ENCODE data around the gene EXOC3. TPM values are rescaled to one million over a fixed set of nuclear protein-coding genes. Genes with fewer than 3 reads are reported as not detected.
A peak's percentile ranks its signal among the peaks of the same experiment; 100 is the strongest.

The EXOC3 gene
- total RNA-seq, 4 donors from 2014 or later, result 39.1 to 54.6 (median 42.8) TPM

DNA sequence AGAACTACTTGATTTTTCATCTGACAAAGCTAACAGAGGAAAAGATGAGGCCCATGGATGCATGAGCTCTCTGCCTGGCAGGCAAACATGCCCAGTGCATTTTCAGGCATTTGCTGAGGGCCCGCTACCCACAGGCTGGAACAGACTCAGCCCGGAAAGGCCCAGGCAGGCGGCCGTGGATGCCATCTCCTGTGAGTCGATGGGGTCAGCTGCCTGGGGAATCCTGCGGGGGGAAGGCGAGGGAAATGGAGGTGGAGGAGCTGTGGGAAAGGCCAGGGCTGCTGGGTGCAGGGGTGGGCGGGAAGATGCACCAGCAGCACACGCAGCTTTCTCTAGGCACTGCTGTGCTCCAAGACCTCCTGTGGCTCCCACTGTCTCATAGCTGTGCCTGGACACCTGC is 67.5 kb downstream of the EXOC3 start:
- H3K27ac ChIP-seq, result no peak overlapping the region
- intact Hi-C loops (cut with DNase I), result no loop called here
- H3K9me3 ChIP-seq, result no peaks in the 10 kb centered on the region
- H3K27me3 ChIP-seq, result peaks cover 0 to 68% (median 0%) of the 10 kb centered on the region in 4 donors
- no peak overlapping the region for H3K4me3 ChIP-seq
- H3K4me1 ChIP-seq, result peaks cover 12 to 46% (median 25%) of the 10 kb centered on the region in 3 donors
- no peak for DNase-seq
- H3K36me3 ChIP-seq, result no peaks in the 10 kb centered on the region
- TF ChIP-seq CTCF (IDR thresholded peaks at IDR 0.05), result no peak
- TF ChIP-seq POLR2A (IDR thresholded peaks at IDR 0.05), result no peak
- 44 to 86% methylated on average over 1 to 8 of the region's 9 CpGs for WGBS, 2 donors

DNA sequence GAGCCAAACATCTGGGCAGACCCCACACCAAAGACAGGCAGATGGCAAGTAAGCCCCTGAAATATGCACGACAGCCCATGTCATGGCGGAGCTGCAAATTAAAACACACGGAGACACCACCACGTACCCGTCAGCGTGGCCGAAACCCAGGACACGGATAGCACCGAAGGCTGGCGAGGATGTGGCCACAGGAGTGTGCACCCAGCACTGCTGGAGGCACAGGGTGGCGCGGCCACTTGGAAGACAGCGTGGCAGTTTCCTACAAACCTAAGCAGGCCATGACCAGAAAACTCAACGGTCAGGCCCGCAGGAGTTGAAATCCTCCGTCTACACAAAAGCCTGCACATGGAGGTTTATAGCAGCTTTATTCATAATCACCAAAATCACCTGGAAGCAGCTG is 68.5 kb downstream of the EXOC3 start:
- 80 to 83% methylated on average over 16 of the region's 16 CpGs for WGBS, 2 donors

DNA sequence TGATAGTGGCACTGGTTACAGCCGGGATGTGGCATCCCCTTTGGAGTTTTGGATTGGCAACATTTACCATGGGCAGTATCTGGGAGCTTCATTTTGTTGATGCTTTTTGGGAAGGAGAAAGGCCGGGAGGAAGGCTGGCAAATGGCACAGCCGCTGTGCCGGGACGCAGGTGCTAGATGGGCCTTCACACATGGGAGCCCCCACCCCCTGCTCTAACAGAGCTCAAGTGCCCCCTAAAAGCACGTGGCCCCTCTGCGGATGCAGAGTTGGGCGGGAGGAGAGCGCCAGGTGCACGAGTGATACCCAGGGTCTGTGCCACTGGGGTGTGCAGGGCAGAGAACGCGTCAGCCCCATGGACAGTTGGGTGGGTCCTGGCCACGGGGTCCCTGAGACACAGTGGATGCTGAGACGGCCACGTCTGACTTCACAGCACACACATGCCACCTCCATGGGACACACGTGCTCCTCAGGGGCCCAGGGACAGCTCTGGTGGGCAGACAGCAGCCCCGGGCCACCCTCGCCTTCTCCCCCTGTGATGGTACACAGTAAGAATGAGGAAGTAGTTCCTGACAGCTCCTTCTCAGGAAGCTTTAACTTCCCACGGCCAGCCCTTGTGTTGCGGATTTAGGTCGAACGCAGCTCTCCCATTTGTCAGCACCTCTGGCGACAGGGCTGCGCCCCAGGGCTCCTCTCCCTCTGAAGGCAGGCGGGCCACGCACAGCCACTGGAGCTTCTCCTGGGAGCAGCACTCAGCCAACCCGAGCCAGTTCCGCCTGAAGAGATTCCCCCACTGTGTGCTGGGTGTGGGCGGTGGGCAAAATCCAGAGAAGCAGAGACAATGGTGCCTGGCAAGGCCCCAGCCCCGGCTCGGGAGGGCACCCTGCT is 70.5 kb downstream of the EXOC3 start:
- Histone ChIP-seq H3K9me3 (no peaks in the 10 kb centered on the region), H3K36me3 (no peaks in the 10 kb centered on the region), H3K27ac (peak overlapping the region; percentile 68 to 79 (median 74)), H3K27me3 (peaks cover 0 to 69% (median 0%) of the 10 kb centered on the region in 4 donors), H3K4me3 (no peak overlapping the region), H3K4me1 (peaks cover 17 to 61% (median 28%) of the 10 kb centered on the region in 3 donors)
- no peak for TF ChIP-seq POLR2A (IDR thresholded peaks at IDR 0.05)
- no peak for TF ChIP-seq CTCF (IDR thresholded peaks at IDR 0.05)
- DNase-seq, result no peak
- 48 to 71% methylated on average over 5 to 7 of the region's 31 CpGs for WGBS, 2 donors
- intact Hi-C loops (cut with DNase I), result no loop called here

More for the DNA sequence above, 68.5 kb downstream of the EXOC3 start:
- Histone ChIP-seq H3K36me3 (no peaks in the 10 kb centered on the region), H3K27me3 (peaks cover 0 to 66% (median 0%) of the 10 kb centered on the region in 4 donors), H3K4me3 (no peak overlapping the region), H3K4me1 (peaks cover 12 to 48% (median 25%) of the 10 kb centered on the region in 3 donors), H3K27ac (no peak overlapping the region), H3K9me3 (no peaks in the 10 kb centered on the region)
- no peak for DNase-seq
- intact Hi-C loops (cut with DNase I), result no loop called here
- TF ChIP-seq POLR2A (IDR thresholded peaks at IDR 0.05) (no peak), CTCF (IDR thresholded peaks at IDR 0.05) (no peak)

DNA sequence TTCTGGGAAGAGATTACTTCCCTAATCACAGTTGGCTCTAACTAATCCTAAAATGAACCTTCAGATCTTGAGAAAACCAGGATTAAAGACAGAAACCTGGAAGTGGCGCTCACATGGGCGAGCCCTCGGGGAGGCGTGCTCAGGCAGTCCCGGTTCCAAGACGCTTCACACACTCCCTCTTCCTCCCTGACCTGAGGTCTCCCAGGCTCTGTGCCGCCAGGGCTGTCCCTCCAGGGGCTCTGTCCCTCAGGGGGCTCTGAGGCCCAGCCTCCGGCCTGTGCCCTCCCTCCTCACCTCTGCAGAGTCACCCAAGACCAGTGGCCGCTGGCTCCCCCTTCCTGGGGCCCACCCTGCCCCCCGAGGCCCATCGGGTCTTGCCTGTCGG is 71.1 kb downstream of the EXOC3 start:
- TF ChIP-seq POLR2A (IDR thresholded peaks at IDR 0.05), result no peak
- TF ChIP-seq CTCF (IDR thresholded peaks at IDR 0.05), result no peak
- H3K36me3 ChIP-seq, result no peaks in the 10 kb centered on the region
- intact Hi-C loops (cut with DNase I), result no loop called here
- peaks cover 17 to 67% (median 32%) of the 10 kb centered on the region in 3 donors for H3K4me1 ChIP-seq
- peaks cover 0 to 71% (median 0%) of the 10 kb centered on the region in 4 donors for H3K27me3 ChIP-seq
- peak overlapping the region; percentile 68 to 79 (median 74) for H3K27ac ChIP-seq
- H3K4me3 ChIP-seq, result no peak overlapping the region
- WGBS, 2 donors, result 28 to 30% methylated on average over 5 to 8 of the region's 12 CpGs
- H3K9me3 ChIP-seq, result no peaks in the 10 kb centered on the region
- no peak for DNase-seq

DNA sequence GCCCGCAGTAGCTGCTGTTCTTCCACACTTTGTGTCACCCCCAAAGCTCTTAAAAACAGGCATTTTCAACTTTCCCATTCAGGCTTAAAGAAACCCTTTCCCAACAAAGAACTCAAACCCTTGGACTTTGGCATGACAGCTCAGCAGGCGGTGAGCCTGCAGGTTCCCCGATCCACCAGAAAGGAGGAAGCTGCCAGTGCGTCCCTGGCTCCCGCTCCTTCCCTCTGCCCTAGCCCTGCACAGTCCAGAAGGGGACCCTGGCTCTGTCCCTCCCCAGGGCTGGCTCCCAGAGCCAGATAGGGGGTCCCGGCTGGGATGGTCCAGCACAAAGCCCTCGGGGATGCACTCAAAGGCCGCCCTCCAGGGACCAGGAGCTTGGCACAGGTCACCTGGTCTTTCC is 71.7 kb downstream of the EXOC3 start:
- Histone ChIP-seq H3K27ac (peak overlapping the region; percentile 68 to 79 (median 74)), H3K9me3 (no peaks in the 10 kb centered on the region), H3K27me3 (peaks cover 0 to 74% (median 0%) of the 10 kb centered on the region in 4 donors), H3K4me1 (peaks cover 17 to 63% (median 30%) of the 10 kb centered on the region in 3 donors), H3K4me3 (no peak overlapping the region), H3K36me3 (no peaks in the 10 kb centered on the region)
- intact Hi-C loops (cut with DNase I), result no loop called here
- no peak for TF ChIP-seq CTCF (IDR thresholded peaks at IDR 0.05)
- no peak for TF ChIP-seq POLR2A (IDR thresholded peaks at IDR 0.05)
- 44% methylated on average over 6 of the region's 8 CpGs; no CpG with 5 or more reads in 1 of the 2 donors for WGBS, 2 donors
- DNase-seq, result no peak
